NT2/D1 (cell line): ENCODE data around the gene ACAP3.

ENCODE experiments used
- SUZ12 ChIP-seq: IDR thresholded peaks from 2 replicates; pipeline ENCODE4 v1.6.1; 2011; ENCODE audit not compliant: insufficient read length, insufficient read depth; ENCODE audit errors: extremely low read depth
- YY1 ChIP-seq: IDR thresholded peaks from 2 replicates; pipeline ENCODE4 v1.6.1; 2011; ENCODE audit not compliant: insufficient read length, insufficient read depth
- ZNF274 ChIP-seq: IDR thresholded peaks from 2 replicates; pipeline ENCODE4 v1.6.1; 2011; ENCODE audit warnings: mild to moderate bottlenecking, low read depth, low read length

DNA sequence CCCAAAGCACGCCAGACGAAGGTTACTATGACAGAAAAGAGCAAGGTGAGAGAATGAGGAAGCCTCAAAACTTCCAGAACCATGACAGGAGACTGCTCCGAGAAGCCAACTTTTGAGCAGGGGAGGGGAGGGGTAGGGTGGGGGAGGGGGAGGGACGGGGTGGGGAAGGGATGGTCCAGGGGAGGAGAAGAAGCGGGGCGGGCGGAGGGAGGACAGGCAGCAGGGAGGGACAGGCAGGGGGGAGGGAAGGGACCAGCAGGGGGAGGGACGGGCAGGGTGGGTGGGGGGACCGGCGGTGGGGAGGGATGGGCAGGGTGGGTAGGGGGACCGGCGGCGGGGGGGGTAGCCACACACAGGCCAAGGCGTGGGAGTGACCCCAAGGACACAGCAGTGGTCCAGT, 14.7 kb upstream of the ACAP3 start:
- no peak for TF ChIP-seq YY1
- TF ChIP-seq ZNF274: no peak
- no peak for TF ChIP-seq SUZ12
